HG02763 (cell line): ENCODE data around the gene TNNC1.

Experiments used
- ATAC-seq: cut with Tn5 transposase; IDR thresholded peaks from one replicate; pipeline ENCODE4 v1.9.1; 2021; ENCODE audit warnings: mild to moderate bottlenecking, moderate library complexity; ENCODE audit not compliant: unreplicated experiment

The TNNC1 gene

DNA sequence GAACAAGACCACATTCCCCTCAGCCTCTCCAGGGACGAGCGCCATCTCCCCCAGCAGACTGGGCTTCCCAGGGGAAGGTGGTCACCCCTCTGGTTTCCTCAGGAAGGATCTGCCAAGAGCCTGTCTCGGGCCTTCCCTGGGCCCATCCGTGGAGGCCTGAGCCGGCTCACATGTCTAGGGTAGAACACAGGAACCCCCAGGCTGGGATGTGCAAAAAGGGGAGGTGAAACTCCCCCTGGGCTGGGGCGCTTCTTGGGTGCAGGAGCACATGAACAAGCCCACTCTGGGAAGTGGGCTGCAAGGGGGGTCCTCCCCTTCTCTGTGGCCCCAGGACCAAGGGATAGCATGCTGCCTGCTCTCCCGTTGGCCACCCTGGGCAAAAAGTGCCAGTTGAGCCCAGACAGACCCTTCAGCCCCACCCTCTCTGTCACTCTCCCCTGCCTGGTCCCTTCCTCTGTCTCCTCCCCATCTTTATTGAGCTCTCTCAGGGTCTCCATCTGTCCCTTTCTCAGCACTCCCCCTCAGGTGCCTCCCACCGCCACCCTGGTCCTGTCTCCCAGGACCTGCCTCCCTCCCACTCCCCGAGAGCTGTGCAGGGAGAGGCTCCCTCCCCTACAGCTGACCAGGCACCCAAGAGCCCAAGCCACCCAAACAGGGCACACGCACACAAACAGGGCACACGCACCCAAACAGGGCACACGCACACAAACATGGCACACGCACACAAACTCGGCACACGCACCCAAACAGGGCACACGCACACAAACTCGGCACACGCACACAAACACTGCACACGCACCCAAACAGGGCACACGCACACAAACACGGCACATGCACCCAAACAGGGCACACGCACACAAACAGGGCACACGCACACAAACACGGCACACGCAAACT is 9.8 kb downstream of the TNNC1 start:
- ATAC-seq: no peak

DNA sequence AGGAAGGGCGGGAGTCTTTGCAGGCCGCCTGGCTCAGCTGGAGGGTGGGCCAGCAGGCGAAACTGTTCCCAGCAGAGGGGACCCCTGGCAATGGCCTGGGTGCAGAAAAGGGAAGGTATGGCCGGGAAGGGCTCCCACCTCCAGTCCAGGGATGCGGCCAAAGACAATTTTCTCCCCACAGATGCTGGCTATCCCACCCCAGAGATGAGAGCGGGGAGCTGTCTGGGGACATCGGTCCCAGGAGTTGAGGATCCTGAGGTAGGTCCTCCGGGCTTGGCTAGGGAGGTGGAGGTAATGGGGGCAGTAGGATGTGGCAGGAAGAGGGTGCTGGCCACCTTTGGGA is 10.6 kb downstream of the TNNC1 start:
- ATAC-seq: no peak

DNA sequence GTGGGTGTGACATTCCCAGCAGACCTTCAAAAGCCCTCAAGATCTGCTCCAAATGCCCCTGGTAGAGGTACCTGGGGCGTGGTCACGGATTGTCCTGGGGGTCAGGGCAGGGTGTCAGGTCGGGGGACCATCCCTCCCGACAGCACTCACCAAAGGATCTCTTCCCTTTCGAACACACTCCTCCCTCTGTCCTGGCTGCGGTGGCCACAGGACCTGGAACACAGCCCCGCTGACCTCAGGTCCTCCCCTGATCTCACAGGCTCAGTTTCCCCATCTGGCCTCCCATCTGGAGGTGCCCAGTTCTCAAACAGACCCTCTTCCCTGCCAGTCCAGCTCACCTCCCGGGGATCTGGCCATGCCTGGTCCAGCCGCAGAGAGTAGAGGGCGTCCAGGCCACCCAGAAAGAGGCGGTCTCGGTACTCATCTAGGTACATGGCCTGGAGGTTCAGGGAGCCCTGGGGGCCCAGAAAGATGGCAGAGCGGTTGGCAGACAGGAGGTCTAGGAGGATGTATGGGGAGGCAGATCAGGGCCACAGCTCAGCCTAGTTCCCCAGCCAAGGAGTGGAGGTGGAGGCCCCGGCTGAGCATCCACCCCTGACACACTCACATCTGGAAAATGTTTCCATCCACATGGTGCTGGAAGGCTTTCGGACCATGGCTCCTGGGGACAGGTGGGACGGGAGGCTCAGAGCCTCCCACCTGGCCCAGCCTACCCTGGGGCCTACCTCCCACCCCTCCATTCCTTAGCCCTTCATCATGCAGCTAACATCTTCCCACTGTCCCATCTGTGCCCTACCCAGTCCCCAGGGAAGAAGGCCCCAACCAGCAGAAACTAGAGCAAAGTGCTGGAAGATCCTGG is 11.2 kb downstream of the TNNC1 start:
- no peak for ATAC-seq

DNA sequence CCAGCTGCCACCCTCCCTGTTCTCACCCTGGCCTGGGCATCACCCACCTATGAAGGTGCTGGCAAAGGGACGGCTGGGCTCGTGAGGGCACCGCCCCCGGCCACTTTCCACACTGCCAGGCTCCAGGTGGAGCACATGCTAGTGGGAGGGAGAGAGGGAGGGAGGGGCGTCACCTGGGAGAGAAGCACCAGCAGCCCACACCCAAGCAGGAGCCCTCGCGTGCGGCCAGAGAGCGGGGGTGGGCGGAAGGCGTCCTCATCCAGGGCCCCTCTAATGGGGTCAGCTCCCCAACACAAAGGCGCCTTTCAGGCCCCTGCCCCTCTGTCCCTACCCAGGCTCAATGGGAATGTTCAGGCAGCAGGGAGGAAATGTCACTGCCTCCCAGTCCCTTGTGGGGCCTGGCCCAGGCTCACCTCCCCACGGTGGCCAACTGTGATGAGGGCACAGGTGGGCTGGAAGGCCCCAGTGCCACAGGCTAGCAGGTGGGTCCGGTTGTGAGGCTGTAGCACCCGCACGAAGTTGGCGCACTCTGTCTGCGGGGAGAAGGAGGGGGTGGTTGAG is 12.0 kb downstream of the TNNC1 start:
- no peak for ATAC-seq

DNA sequence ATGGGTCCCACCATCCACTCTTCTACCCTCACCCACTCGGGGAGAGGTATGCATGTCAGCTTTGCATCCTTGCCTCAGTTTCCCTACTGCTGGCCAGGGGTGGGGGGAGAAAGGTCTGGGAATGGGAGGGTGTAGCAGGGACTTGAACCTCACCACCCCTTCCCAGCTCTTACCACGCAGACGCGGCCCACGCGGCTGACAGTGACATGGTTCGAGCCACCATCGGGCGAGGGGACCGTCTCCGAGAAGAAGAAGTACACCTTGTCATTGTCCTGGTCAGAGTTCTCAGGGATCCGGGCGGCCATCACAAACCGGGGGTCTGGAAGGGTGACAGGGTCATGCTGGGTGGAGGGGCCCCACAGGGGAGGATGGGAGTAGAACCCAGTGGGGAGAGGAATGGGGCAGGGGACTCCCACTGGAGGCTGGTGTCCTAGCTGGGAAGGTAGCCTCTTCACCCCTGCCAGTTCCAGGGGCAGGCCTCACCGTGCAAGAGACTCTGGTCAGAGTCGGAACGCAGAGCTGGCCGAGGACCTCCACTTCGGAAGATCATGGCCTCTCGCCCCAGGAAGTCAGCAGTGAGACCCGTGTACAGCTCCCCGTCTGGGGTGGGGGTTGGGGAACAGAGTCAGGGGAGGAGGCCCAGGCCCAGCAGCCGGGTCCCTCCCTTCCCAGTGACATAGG is 12.6 kb downstream of the TNNC1 start:
- ATAC-seq: no peak

DNA sequence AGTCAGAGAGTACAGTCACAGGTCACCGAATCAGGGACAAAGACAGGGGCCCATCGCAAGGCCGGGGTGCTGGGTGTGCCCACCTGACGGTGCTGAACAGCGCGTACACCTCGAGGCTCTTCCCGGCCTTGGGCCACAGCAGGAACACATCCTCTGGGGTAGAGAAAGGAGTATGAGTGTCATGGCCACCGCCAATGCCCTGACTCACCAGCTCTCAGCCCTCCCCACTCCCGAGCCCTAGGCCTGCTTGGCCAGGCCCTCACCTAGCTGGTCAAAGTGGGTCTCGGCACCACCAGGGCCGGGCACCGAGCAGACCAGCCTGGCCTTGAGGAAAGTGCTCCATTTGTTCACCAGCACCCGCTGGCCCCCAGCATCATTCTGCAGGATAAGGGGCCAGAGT is 13.2 kb downstream of the TNNC1 start:
- no peak for ATAC-seq

DNA sequence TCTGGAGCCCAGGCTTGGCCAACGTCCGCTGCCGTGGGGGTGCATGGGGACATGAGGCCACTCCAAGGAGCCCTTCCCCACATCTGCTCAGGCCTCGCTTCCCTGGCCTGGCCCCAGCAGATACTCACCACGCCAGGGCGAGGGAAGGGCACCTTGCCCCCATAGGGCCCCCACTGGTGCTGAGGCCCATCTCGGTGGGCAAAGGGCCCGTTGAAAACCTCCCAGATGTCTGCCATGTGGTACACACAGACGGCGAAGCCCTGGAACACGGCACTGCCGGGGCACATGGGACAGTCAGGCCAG is 13.6 kb downstream of the TNNC1 start:
- no peak for ATAC-seq

DNA sequence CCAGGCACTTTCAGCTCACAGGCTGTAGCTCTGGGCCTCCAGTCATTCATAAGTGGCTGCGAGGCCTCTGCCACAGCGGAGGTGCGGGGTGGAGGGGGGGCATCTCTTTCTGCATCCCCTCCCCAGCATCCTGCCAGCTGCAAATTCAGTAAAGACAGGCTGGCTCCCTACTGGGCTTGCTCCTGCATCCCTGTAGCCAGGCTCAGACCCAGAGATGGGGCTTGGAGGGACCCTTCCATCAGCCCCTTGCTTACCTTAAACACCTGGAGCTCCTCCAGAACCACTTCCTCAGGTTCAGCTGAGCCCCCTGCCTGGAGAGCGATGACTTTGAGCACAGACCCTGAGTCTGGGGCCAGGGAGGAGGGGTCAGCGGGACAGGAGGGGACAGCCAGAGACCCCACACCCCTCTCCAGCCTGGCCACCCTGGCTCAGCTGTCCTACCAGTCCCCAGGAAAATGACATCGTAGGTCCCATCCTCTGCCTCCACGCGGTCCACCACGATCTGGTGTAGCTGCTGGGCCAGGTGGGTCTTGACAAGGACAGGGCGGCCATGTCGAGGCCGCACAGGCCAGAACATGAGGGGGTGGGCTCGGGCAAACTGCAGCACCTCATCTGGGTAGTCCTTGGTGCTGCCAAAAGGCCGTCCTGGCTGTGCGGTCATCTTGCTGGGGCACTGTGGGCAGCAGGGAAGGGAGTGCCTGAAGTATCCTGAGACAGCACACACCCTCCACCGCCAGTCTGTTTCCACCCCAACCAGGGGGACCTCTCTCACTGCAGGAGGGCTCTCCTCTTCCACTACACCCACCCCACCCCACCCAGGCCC is 14.2 kb downstream of the TNNC1 start:
- ATAC-seq: no peak

DNA sequence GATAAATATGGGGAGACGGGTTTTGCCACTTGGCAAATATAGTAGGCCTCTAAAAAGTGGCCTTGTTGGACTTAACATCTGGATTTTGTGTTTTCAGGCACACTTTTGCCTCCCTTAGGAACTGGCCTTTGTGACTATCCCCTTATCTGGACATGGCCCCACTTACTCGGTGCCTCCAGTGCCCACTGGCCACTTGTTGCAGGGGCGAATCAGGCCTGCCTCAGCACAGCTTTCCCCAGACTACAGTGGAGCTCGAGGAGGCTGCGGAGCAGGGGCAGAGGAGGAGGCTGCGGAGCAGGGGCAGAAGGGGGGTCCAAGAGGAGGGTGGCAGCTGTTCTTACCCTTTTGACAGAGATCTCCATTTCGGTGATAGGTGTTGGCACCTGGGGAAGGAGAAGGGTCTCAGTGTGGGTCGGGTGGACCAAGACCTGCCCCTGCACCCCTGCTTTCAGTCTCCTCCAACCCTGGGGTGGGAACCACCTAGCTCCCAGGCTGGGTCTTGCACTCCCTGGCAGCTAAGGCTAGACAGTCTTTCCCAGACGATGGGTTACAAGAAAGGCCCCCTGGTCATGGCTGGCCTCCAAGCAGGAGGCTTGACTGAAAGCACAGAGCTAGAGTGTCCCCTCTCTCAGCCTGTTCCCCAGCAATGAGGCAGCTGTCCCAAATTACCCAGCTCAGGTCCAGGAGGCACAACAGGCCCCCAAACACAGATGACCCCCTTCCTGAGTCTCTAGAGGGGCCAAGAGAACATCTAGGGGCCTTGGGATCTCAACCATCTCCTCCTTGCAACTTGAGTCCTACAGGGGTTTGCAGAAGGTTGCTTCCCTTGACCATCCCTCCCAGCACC is 15.0 kb downstream of the TNNC1 start:
- no peak for ATAC-seq

DNA sequence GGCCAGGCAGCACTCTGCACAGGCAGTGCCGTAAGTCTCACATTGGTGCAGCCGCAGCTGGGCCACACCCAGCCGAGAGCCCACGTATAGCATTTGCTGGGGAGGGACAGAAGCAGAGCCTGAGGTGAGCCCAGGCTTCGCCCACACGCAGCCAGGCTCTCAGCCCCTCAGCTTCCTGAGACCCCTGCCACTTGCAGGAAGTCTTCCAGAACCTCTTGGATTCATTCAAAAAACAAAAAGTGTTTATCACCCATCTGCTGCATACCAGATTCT is 15.8 kb downstream of the TNNC1 start:
- ATAC-seq: no peak

DNA sequence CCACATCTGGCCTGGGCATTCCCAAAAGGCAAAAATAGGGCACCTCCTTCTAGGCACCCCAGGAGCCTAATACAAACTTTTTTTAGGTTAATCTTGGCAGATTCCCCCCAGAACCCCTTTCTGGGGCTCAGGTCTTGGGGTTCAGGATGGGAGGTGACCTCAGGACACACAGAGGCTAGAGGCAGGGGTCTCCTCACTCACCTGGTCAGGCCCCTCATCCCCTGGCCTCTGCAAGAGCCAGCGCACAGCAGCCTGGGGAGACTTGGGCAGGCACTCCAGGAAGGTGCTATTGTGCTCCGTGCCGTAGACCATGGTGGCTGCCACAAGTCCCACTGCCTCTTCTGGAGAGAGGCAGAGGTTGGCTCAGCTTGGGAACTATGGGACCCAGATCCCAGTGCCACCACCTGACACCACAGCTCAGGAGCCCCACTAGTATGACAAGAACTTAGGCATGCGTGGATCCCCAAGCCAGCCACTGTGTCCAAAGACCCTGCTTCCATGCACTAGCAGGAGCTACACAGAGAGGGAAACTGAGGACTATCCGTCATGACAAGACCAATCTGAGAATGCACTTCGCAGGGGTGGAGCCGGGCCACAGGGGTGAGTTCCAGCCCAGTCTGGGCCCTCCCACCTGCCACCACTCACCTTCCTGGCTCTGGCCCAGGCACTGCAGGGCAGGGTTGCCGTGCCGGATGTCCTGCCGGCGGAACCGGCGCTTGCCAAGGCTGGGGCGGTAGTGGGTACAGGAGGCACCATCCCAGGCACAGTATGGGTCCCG is 16.3 kb downstream of the TNNC1 start:
- ATAC-seq: no peak

DNA sequence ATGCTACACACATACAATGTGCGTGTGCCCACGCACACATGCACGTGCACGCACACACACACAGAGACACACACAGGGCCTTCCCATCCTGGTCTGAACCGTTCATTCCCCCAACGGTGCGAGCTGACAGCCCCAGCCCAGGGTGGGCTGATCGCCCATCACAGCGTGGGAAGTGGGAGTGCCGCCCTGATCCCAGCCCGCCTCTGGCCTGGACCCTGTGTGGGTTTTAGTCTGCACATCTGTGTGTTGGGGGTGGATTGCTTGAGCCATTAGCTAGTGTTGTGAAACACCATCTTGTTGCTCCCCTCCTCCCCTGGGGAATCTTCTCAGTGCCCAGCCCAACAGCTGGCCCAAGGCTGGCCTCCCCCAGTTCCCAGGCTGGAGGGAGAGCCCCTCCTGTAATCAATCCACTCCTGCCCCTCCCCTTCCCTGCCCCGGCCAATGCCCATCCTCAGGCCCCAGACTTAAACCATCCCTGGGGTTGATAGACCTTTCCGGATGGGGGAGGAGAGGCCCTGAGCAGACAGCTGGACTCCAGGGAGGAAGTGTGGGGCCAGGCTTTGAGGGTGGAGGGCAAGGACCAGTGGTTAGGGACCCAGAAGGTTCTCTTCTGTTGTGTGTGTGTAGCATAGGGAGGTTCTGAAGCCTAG is 17.2 kb downstream of the TNNC1 start:
- ATAC-seq: no peak

DNA sequence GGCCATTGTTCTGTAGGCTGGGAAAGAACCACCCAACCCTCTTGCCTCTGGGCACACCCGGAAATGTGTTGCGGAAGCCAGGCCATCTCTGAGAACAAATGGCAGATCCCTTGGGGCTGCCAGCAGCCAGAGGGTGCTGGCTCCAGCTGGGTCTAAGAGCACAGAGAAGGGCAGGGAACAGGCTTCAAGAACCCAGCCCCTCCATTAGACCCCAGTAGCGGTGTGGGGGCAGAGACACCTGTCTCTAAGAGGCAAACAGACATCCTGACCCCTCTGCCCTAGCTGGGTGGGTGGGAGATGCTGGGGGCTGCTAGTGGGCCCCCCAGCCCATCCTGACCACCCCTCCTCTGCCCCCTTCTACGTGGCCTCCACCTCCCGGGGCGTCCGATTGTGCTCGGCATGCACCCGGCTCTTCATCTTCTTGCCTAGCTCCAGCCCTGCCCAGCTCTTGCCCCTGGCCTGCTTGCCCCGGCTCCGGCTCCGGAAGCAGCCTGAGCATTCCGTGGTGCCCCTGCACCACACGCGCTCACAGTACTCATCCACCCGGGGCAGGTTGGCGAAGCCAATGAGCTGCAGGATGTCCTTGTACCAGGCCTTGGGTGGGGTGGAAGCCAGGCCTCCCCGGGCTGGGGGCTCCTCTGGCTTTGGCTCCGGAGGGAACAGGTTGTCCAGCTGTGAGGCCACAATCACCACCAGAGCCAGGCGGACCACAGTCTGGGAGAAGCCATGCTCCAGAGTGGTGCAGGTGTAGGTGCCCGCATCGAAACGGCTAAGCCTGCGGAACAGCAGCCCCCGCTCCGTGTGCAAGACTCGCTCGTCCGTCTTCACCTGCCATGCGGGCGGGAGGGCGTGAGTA is 18.4 kb downstream of the TNNC1 start:
- ATAC-seq: no peak

DNA sequence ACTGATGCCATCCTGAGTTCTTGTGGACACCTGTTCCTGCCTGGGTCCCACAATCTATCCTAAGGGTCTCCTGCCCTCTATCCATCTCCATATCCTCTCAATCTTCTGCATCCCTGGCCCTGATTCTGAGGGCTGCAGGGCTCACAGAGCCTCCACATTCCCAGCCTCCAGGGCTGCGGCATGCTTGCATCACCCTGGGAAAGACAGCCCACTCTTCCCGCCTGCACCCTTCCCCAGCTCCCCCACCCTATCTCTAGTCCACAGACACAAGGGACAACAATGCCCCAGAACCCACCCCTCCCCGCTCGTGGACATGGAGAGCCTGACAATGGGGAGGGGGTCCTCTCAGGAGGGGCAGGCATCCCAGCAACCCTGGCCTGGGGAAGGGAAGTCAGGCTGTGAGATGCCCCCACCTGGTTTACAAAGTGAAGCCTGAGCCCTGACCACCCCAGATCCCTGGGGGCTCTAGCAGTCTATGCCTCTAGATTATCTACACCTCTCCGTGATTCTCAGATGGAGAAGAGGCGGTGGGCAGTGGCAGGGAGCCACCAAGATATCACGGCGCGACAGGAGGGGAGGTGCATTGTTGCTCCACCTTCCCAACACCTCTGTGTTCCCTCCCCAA is 19.2 kb downstream of the TNNC1 start:
- no peak for ATAC-seq

DNA sequence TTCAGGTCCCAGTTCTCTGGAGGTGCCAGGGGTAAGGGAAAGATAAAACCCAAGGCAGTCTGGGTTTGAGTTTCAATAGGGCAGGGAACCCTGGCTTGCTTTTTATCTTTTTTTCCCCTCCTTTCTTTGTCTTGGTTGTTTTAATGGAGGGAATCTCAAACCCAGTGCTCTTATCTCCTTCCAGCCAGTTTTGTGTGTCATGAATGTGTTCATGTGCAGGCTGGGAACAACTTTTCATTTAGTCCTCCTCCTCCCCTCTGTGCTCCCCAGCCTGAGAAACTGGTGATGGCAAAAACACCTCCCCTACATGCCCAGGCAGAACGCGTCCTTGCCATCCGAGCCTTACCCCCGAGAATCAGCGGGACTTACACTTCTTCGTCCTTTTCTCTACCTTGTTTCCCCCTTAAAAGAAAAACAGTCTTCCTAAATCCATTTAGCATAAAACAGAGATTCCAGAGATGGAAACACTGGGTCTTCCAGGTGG is 19.8 kb downstream of the TNNC1 start:
- no peak for ATAC-seq

DNA sequence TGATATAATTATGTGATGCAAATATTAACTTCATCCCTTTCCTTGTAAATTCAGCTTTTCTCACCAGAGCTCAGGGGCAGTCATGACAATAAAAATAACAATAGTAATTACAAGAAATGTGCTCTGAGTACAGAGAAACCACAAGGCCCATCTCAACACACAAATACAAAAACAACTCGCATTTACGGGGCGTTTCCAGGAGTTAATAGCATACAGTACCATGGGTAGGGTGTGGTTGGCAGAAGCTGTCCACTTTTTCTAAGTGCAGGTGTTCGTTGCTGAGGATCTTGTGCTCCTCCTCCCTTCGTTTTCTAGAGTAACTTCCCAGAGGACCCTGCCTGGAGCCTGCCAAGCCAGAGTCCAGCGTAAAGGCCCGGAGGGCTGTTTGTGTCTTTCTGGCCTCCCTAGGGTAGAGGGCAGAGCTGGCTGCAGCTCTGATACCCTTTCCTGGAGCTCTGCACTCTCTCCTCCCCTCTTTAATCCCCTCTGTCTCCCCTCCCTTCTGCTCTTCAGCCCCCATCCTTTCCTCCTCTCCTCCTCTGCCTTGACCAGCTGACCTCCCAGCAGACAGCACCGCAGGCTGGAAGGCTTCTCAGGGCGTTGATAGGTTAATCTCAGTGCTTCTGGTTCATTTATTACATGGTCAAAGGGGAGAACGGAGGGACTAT is 20.4 kb downstream of the TNNC1 start:
- ATAC-seq: no peak

DNA sequence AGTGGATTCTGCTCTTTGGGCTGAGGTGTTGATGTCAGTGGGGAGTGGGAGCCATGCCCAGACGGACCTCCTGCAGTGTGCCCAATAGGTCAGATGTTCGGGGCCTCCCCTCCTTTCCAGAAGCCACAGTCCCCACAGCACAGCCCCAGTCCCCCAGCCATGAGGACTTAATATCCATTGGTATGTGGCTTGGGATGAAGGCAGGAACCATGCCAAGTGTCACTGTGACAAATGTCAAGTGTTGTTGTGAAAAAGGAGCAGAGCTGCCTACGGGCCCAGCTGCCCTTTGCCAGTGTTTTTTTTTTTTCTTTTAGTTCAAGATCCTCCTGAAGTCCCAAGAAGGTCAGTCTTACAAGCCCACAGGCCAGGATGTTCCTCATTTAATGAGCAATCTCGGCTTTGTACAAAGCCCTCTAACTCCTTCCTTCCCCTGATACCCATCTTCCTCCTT is 21.1 kb downstream of the TNNC1 start:
- ATAC-seq: no peak
